ENCODE results near the gene NBEAL1. TPM values are rescaled to one million over a fixed set of nuclear protein-coding genes. Genes with fewer than 3 reads are reported as not detected.
"Not testable (repeated sequence)": the region's sequence is repeated elsewhere in the genome, so short reads cannot be mapped to it uniquely, and the experiment has no call there.

NBEAL1 gene
- total RNA-seq, 1 donor from 2014 or later, result 67.9 TPM

- intact Hi-C loops (cut with DNase I), result no loop called here
- ATAC-seq (no peak), DNase-seq (ENCODE audit: low spot score) (no peak)
Measured at GRCh38 chr2:203185864-203186263, 171.2 kb downstream of the NBEAL1 start.

- DNase-seq (ENCODE audit: low spot score); ATAC-seq: not testable (repeated sequence)
Measured at GRCh38 chr2:203190547-203190946, 175.9 kb downstream of the NBEAL1 start.

GRCh38 chr2:203191026-203191425 is 176.4 kb downstream of the NBEAL1 start:
- intact Hi-C loops (cut with DNase I); ATAC-seq; DNase-seq (ENCODE audit: low spot score): not testable (repeated sequence)

More at GRCh38 chr2:203190547-203190946, 175.9 kb downstream of the NBEAL1 start:
- intact Hi-C loops (cut with DNase I), result not testable (repeated sequence)

- DNase-seq (ENCODE audit: low spot score) (no peak), ATAC-seq (no peak)
- intact Hi-C loops (cut with DNase I), result no loop called here
Measured at GRCh38 chr2:203191961-203192360, 177.3 kb downstream of the NBEAL1 start.

GRCh38 chr2:203195331-203196036 is 180.8 kb downstream of the NBEAL1 start:
- DNase-seq (ENCODE audit: low spot score) (no peak), ATAC-seq (no peak)
- intact Hi-C loops (cut with DNase I), result no loop called here

- intact Hi-C loops (cut with DNase I), result no loop called here
- ATAC-seq (no peak), DNase-seq (ENCODE audit: low spot score) (no peak)
Measured at GRCh38 chr2:203200866-203201265, 186.2 kb downstream of the NBEAL1 start.

GRCh38 chr2:203201426-203201825 is 186.8 kb downstream of the NBEAL1 start:
- ATAC-seq, result no peak
- intact Hi-C loops (cut with DNase I), result no loop called here

GRCh38 chr2:203209538-203209937 is 194.9 kb downstream of the NBEAL1 start:
- DNase-seq (ENCODE audit: low spot score) (no peak), ATAC-seq (no peak)
- intact Hi-C loops (cut with DNase I), result no loop called here

More at GRCh38 chr2:203201426-203201825, 186.8 kb downstream of the NBEAL1 start:
- DNase-seq (ENCODE audit: low spot score), result no peak

- no peak for ATAC-seq
- intact Hi-C loops (cut with DNase I), result no loop called here
Measured at GRCh38 chr2:203225423-203226039, 210.9 kb downstream of the NBEAL1 start.

GRCh38 chr2:203229674-203230073 is 215.0 kb downstream of the NBEAL1 start:
- ATAC-seq; DNase-seq (ENCODE audit: low spot score); intact Hi-C loops (cut with DNase I): not testable (repeated sequence)

More at GRCh38 chr2:203225423-203226039, 210.9 kb downstream of the NBEAL1 start:
- no peak for DNase-seq (ENCODE audit: low spot score)

GRCh38 chr2:203237346-203238238 is 222.9 kb downstream of the NBEAL1 start:
- DNase-seq (ENCODE audit: low spot score) (no peak), ATAC-seq (no peak)
- intact Hi-C loops (cut with DNase I), result no loop called here

- ATAC-seq (no peak), DNase-seq (ENCODE audit: low spot score) (no peak)
- intact Hi-C loops (cut with DNase I), result no loop called here
Measured at GRCh38 chr2:203238292-203238703, 223.6 kb downstream of the NBEAL1 start.

- intact Hi-C loops (cut with DNase I), result no loop called here
Measured at GRCh38 chr2:203238704-203239526, 224.2 kb downstream of the NBEAL1 start, which contains the start of gene CYP20A1. Gene CYP20A1, plus strand, starts transcription at chr2:203239018. Its CDS starts 45 bp downstream, at chr2:203239063.

GRCh38 chr2:203240491-203240890 is 225.8 kb downstream of the NBEAL1 start:
- intact Hi-C loops (cut with DNase I), result no loop called here
- DNase-seq (ENCODE audit: low spot score), result no peak
- ATAC-seq, result no peak

More at GRCh38 chr2:203238704-203239526, 224.2 kb downstream of the NBEAL1 start, which contains the start of gene CYP20A1:
- peak; percentile 98 for DNase-seq (ENCODE audit: low spot score)
- ATAC-seq, result peak; percentile 99

GRCh38 chr2:203242518-203242917 is 227.8 kb downstream of the NBEAL1 start:
- ATAC-seq (no peak), DNase-seq (ENCODE audit: low spot score) (no peak)
- intact Hi-C loops (cut with DNase I), result no loop called here

GRCh38 chr2:203246646-203247045 is 232.0 kb downstream of the NBEAL1 start:
- intact Hi-C loops (cut with DNase I), result no loop called here
- no peak for ATAC-seq

GRCh38 chr2:203252818-203253217 is 238.1 kb downstream of the NBEAL1 start:
- intact Hi-C loops (cut with DNase I), result no loop called here
- no peak for DNase-seq (ENCODE audit: low spot score)
- no peak for ATAC-seq

More at GRCh38 chr2:203246646-203247045, 232.0 kb downstream of the NBEAL1 start:
- DNase-seq (ENCODE audit: low spot score), result no peak

- DNase-seq (ENCODE audit: low spot score); ATAC-seq; intact Hi-C loops (cut with DNase I): not testable (repeated sequence)
Measured at GRCh38 chr2:203253422-203254095, 238.9 kb downstream of the NBEAL1 start.

All from sciatic nerve (tissue), 2 donors.